SK-N-SH treated with all-trans-retinoic acid at 6 μM for 48 hours (cell line): ENCODE data around the gene SALL1.

Experiments used
- ATAC-seq: fragments of 200-7000 bp; cut with Tn5 transposase; 3 replicates; pipeline ENCODE4 v1.9.1; 2020; ENCODE audit warnings: mild to moderate bottlenecking, moderate library complexity
- ARNTL ChIP-seq: fragments of 450-650 bp; formaldehyde crosslinking; IDR thresholded peaks from 2 replicates; pipeline ENCODE4 v1.5.0; 2020; ENCODE audit warnings: low read depth, mild to moderate bottlenecking, moderate library complexity, borderline replicate concordance
- BACH2 ChIP-seq: fragments of 250-450 bp; sonication (Bioruptor Pico); IDR thresholded peaks from 2 replicates; pipeline ENCODE4 v1.9.0; 2021; ENCODE audit warnings: mild to moderate bottlenecking, borderline replicate concordance
- CSDC2 ChIP-seq: fragments of 250-450 bp; sonication (Bioruptor Pico); IDR thresholded peaks from 2 replicates; pipeline ENCODE4 v1.5.0; 2020; ENCODE audit warnings: mild to moderate bottlenecking, moderate library complexity
- CSRNP3 ChIP-seq: fragments of 250-450 bp; sonication (Bioruptor Pico); IDR thresholded peaks from 2 replicates; pipeline ENCODE4 v1.5.1; 2021; ENCODE audit warnings: mild to moderate bottlenecking, moderate library complexity
- ESRRG ChIP-seq: fragments of 250-450 bp; sonication (Bioruptor Pico); IDR thresholded peaks from 2 replicates; pipeline ENCODE4 v1.6.1; 2021; ENCODE audit warnings: mild to moderate bottlenecking
- GLIS3 ChIP-seq: fragments of 250-450 bp; sonication (Bioruptor Pico); IDR thresholded peaks from 2 replicates; pipeline ENCODE4 v1.5.0; 2020; ENCODE audit warnings: mild to moderate bottlenecking, moderate library complexity
- ISL1 ChIP-seq: fragments of 250-450 bp; sonication (Bioruptor Pico); IDR thresholded peaks from 2 replicates; pipeline ENCODE4 v2.1.2; 2022; ENCODE audit warnings: mild to moderate bottlenecking, moderate library complexity
- OSR1 ChIP-seq: fragments of 250-450 bp; sonication (Bioruptor Pico); IDR thresholded peaks from 2 replicates; pipeline ENCODE4 v1.8.0; 2022; ENCODE audit warnings: moderate library complexity, mild to moderate bottlenecking, inconsistent platforms
- PPARA ChIP-seq: fragments of 250-450 bp; sonication (Bioruptor Pico); IDR thresholded peaks from 2 replicates; pipeline ENCODE4 v1.5.0; 2020; ENCODE audit warnings: mild to moderate bottlenecking, borderline replicate concordance
- RARB ChIP-seq: fragments of 250-450 bp; sonication (Bioruptor Pico); IDR thresholded peaks from 2 replicates; pipeline ENCODE4 v1.8.0; 2021; ENCODE audit warnings: mild to moderate bottlenecking, moderate library complexity
- SNAI2 ChIP-seq: fragments of 250-450 bp; sonication (Bioruptor Pico); IDR thresholded peaks from 2 replicates; pipeline ENCODE4 v1.5.0; 2020; ENCODE audit warnings: mild to moderate bottlenecking, moderate library complexity
- TOX ChIP-seq: fragments of 250-450 bp; sonication (Bioruptor Pico); IDR thresholded peaks from 2 replicates; pipeline ENCODE4 v1.8.0; 2021; ENCODE audit warnings: mild to moderate bottlenecking, moderate library complexity, borderline replicate concordance
- TSHZ2 ChIP-seq: fragments of 250-450 bp; sonication (Bioruptor Pico); IDR thresholded peaks from 2 replicates; pipeline ENCODE4 v1.5.0; 2020; ENCODE audit warnings: mild to moderate bottlenecking, moderate library complexity
- ZC3H10 ChIP-seq: fragments of 250-450 bp; sonication (Bioruptor Pico); IDR thresholded peaks from 2 replicates; pipeline ENCODE4 v1.5.1; 2021; ENCODE audit warnings: mild to moderate bottlenecking, moderate library complexity
- ZFP3 ChIP-seq: fragments of 250-450 bp; sonication (Bioruptor Pico); IDR thresholded peaks from 2 replicates; pipeline ENCODE4 v1.5.0; 2020; ENCODE audit warnings: mild to moderate bottlenecking, moderate library complexity
- ZFP30 ChIP-seq: fragments of 450-650 bp; formaldehyde crosslinking; IDR thresholded peaks from 2 replicates; pipeline ENCODE4 v1.5.0; 2022; ENCODE audit warnings: mild to moderate bottlenecking, moderate library complexity
- ZNF565 ChIP-seq: fragments of 450-650 bp; formaldehyde crosslinking; conservative IDR thresholded peaks from 2 replicates; pipeline ENCODE4 v1.5.0; 2020; ENCODE audit warnings: low read depth, mild to moderate bottlenecking, moderate library complexity
- ZNF70 ChIP-seq: fragments of 450-650 bp; formaldehyde crosslinking; IDR thresholded peaks from 2 replicates; pipeline ENCODE4 v1.5.0; 2020; ENCODE audit warnings: mild to moderate bottlenecking, moderate library complexity
- ZNF8 ChIP-seq: fragments of 450-650 bp; formaldehyde crosslinking; IDR thresholded peaks from 2 replicates; pipeline ENCODE4 v1.5.0; 2020; ENCODE audit warnings: mild to moderate bottlenecking, moderate library complexity
- TF ChIP-seq, protein P1 (sequence below): fragments of 250-450 bp; sonication (Bioruptor Pico); IDR thresholded peaks from 2 replicates; pipeline ENCODE4 v1.5.1; 2020; ENCODE audit warnings: low read depth, mild to moderate bottlenecking, moderate library complexity
- TF ChIP-seq, protein P2 (sequence below): fragments of 250-450 bp; sonication (Bioruptor Pico); IDR thresholded peaks from 2 replicates; pipeline ENCODE4 v1.8.0; 2021; ENCODE audit warnings: low read depth, mild to moderate bottlenecking, moderate library complexity, borderline replicate concordance
- TF ChIP-seq, protein P3 (sequence below): fragments of 250-450 bp; sonication (Bioruptor Pico); IDR thresholded peaks from 2 replicates; pipeline ENCODE4 v1.8.0; 2020; ENCODE audit warnings: mild to moderate bottlenecking, moderate library complexity, borderline replicate concordance

Gene SALL1

GRCh38 chr16:51110700-51111157 lies 40.3 kb downstream of the SALL1 start:
- no peak for ATAC-seq
- TF ChIP-seq ZNF8 (CRISPR knock-in tag): no peak
- TF ChIP-seq, all 23 proteins: peak for 0

DNA sequence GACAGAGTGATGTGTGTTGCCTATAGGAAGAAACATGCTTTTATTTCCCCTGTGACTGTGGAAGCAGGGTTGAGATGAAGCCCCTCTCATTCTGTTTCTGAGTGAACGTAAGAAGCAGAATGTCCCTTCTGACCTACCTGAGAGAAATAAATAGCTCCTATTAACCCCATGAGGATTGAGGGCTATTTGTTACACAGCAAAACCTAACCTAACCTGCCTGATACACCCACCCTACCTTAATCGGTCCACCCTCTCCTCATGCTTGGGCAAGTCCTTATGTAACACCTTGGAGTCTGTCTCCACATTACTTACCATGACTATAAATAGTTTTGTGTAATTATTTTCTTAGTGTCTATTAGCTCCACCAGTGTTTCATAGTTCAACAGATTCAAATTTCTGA lies 41.9 kb downstream of the SALL1 start:
- TF ChIP-seq ZC3H10: no peak
- TF ChIP-seq RARB: no peak
- TF ChIP-seq ZFP3 (CRISPR knock-in tag): no peak
- no peak for TF ChIP-seq SNAI2
- TF ChIP-seq ISL1 (CRISPR knock-in tag): no peak
- TF ChIP-seq ZNF8 (CRISPR knock-in tag): no peak
- TF ChIP-seq ESRRG (CRISPR knock-in tag): no peak
- TF ChIP-seq OSR1 (CRISPR knock-in tag): no peak
- TF ChIP-seq, protein P1, sequence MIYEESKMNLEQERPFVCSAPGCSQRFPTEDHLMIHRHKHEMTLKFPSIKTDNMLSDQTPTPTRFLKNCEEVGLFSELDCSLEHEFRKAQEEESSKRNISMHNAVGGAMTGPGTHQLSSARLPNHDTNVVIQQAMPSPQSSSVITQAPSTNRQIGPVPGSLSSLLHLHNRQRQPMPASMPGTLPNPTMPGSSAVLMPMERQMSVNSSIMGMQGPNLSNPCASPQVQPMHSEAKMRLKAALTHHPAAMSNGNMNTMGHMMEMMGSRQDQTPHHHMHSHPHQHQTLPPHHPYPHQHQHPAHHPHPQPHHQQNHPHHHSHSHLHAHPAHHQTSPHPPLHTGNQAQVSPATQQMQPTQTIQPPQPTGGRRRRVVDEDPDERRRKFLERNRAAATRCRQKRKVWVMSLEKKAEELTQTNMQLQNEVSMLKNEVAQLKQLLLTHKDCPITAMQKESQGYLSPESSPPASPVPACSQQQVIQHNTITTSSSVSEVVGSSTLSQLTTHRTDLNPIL (CRISPR knock-in tag): no peak
- TF ChIP-seq BACH2 (CRISPR knock-in tag): no peak
- TF ChIP-seq, protein P2, sequence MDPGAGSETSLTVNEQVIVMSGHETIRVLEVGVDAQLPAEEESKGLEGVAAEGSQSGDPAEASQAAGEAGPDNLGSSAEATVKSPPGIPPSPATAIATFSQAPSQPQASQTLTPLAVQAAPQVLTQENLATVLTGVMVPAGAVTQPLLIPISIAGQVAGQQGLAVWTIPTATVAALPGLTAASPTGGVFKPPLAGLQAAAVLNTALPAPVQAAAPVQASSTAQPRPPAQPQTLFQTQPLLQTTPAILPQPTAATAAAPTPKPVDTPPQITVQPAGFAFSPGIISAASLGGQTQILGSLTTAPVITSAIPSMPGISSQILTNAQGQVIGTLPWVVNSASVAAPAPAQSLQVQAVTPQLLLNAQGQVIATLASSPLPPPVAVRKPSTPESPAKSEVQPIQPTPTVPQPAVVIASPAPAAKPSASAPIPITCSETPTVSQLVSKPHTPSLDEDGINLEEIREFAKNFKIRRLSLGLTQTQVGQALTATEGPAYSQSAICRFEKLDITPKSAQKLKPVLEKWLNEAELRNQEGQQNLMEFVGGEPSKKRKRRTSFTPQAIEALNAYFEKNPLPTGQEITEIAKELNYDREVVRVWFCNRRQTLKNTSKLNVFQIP (CRISPR knock-in tag): no peak
- no peak for TF ChIP-seq TSHZ2
- ATAC-seq: no peak

GRCh38 chr16:51107742-51108141 lies 43.3 kb downstream of the SALL1 start:
- TF ChIP-seq CSDC2 (CRISPR knock-in tag) (no peak), ZFP30 (CRISPR knock-in tag) (no peak), ARNTL (CRISPR knock-in tag) (no peak), ZNF70 (no peak), ESRRG (CRISPR knock-in tag) (no peak), TOX (CRISPR knock-in tag) (no peak), ZNF565 (CRISPR knock-in tag) (no peak), ZC3H10 (no peak)
- TF ChIP-seq, protein P3, sequence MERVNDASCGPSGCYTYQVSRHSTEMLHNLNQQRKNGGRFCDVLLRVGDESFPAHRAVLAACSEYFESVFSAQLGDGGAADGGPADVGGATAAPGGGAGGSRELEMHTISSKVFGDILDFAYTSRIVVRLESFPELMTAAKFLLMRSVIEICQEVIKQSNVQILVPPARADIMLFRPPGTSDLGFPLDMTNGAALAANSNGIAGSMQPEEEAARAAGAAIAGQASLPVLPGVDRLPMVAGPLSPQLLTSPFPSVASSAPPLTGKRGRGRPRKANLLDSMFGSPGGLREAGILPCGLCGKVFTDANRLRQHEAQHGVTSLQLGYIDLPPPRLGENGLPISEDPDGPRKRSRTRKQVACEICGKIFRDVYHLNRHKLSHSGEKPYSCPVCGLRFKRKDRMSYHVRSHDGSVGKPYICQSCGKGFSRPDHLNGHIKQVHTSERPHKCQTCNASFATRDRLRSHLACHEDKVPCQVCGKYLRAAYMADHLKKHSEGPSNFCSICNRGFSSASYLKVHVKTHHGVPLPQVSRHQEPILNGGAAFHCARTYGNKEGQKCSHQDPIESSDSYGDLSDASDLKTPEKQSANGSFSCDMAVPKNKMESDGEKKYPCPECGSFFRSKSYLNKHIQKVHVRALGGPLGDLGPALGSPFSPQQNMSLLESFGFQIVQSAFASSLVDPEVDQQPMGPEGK: no peak
- TF ChIP-seq, protein P1 (CRISPR knock-in tag): no peak
- no peak for ATAC-seq

DNA sequence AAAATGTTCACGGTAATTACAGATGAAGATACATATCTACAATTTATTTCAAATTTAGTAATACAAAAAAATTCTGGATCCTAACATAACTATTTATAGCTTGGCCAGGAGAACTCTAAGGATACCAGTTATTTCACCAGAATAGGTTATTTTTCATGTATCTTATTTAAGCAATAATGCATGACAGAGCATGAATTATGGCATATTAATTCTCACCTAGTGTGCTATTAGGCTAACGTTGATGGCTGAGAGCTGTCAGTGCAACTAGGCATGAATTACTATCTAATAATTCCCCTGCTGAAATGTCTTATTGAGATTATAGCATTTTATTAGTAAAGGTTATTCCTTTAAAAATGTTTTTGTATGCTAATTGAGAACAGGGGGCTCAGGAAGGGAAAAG lies 44.5 kb downstream of the SALL1 start:
- ATAC-seq: no peak
- TF ChIP-seq, protein P1 (CRISPR knock-in tag): no peak
- TF ChIP-seq ZC3H10 (no peak), CSDC2 (CRISPR knock-in tag) (no peak), RARB (no peak), SNAI2 (no peak), PPARA (CRISPR knock-in tag) (no peak), ZNF8 (CRISPR knock-in tag) (no peak), GLIS3 (CRISPR knock-in tag) (no peak), ZNF70 (no peak), TOX (CRISPR knock-in tag) (no peak), ARNTL (CRISPR knock-in tag) (no peak), CSRNP3 (CRISPR knock-in tag) (no peak), ZFP3 (CRISPR knock-in tag) (no peak)
